BJ (cell line): ENCODE measurements around the gene CLTRN. TPM values are rescaled to one million over a fixed set of nuclear protein-coding genes. Genes with fewer than 3 reads are reported as not detected.

Source experiments
- CTCF ChIA-PET: fragments of 350-600 bp; formaldehyde crosslinking; extraction: SDS; loops from one replicate; lab custom pipeline; 2021; ENCODE audit warnings: antibody characterized with exemption, inconsistent platforms; lab: Yijun Ruan, JAX
- POLR2A ChIA-PET: fragments of 300-600 bp; sonication (Branson Sonifier 250); formaldehyde crosslinking; extraction: SDS; loops from one replicate; lab custom pipeline; 2021; ENCODE audit warnings: antibody characterized with exemption; lab: Charles Lee
- DNase-seq: peaks from one replicate; pipeline ENCODE4 v3.0.0-alpha.2; 2011; ENCODE audit warnings: low read depth
- H3K27me3 ChIP-seq: 2 replicates; pipeline ENCODE4 v1.6.0; 2011; ENCODE audit warnings: low read length; ENCODE audit not compliant: control insufficient read depth, insufficient read depth
- H3K36me3 ChIP-seq: 2 replicates; pipeline ENCODE4 v1.5.1; 2011; ENCODE audit warnings: low read length; ENCODE audit not compliant: control insufficient read depth, insufficient read depth
- H3K4me3 ChIP-seq: 2 replicates; pipeline ENCODE4 v1.5.1; 2011; ENCODE audit warnings: low read depth, mild to moderate bottlenecking, control low read depth, low read length
- polyA plus RNA-seq: library from polyadenylated mRNA; depleted of rRNA; stranded (reverse); fragments of >200 nt; gene quantifications from 2 replicates; pipeline ENCODE4 v1.2.3, GENCODE V29; 2011
- TF ChIP-seq, protein P1 (sequence below): IDR thresholded peaks from 2 replicates; pipeline ENCODE4 v1.5.1; 2011; ENCODE audit warnings: low read depth, mild to moderate bottlenecking, control low read depth, inconsistent platforms, low read length, moderate library complexity; ENCODE audit not compliant: insufficient read depth

The CLTRN gene
- polyA plus RNA-seq, 1 experiment, result 0.15 TPM

DNA sequence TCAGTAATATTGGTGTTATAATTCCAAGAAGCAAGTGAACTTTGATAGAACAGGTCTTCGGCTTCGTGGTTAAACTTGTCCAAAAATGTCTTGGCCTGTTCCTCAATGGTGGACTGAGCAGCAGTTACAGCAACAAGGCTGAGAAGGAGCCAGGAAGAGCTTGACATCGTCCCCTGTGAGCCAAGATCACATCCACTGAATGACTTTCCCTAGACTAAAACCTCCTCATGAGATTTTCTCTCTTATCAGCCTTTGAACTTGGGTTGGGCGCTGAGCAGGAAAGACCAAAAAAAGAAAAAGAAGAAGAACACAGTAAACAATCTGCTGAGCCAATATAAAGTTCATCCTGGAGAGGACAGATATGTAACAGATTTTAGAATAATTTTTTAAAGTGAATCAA lies 63.9 kb downstream of the CLTRN start, which contains the start of gene ACE2:
TSS of gene ACE2 (minus strand) at position 216 of the 400 bp plus-strand sequence. CDS start at position 167, 49 bp downstream.
- DNase-seq, result no peak
- TF ChIP-seq, protein P1, sequence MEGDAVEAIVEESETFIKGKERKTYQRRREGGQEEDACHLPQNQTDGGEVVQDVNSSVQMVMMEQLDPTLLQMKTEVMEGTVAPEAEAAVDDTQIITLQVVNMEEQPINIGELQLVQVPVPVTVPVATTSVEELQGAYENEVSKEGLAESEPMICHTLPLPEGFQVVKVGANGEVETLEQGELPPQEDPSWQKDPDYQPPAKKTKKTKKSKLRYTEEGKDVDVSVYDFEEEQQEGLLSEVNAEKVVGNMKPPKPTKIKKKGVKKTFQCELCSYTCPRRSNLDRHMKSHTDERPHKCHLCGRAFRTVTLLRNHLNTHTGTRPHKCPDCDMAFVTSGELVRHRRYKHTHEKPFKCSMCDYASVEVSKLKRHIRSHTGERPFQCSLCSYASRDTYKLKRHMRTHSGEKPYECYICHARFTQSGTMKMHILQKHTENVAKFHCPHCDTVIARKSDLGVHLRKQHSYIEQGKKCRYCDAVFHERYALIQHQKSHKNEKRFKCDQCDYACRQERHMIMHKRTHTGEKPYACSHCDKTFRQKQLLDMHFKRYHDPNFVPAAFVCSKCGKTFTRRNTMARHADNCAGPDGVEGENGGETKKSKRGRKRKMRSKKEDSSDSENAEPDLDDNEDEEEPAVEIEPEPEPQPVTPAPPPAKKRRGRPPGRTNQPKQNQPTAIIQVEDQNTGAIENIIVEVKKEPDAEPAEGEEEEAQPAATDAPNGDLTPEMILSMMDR, result no peak
- ChIA-PET POLR2A (no interaction called here), CTCF (no interaction called here)
- H3K36me3 ChIP-seq, result no peaks in the 10 kb centered on the region
- no peak within 1 kb of the TSS for H3K4me3 ChIP-seq
- H3K27me3 ChIP-seq, result no peaks in the 10 kb centered on the region

DNA sequence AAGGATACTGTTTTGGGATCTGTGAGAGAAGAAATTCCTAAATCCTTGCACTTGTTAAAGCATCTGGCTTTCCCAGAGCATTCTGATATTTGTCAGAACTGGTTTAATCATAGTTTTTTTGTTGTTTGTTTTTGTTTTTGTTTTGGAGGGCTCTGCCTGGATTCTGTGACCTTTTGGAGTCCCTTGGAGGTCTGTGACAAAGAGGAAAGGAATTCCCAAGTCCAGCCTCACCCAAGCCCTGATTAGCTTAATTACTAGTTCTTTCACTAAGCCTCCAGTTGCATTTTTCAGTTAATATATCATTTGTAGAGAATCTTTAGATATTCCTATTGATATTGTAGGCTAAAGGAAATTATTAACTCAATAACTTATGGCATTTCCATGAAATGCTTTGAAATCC lies 64.6 kb downstream of the CLTRN start:
- Histone ChIP-seq H3K36me3 (no peaks in the 10 kb centered on the region), H3K27me3 (no peaks in the 10 kb centered on the region), H3K4me3 (no peak overlapping the region)
- ChIA-PET CTCF (no interaction called here), POLR2A (no interaction called here)
- no peak for DNase-seq
- TF ChIP-seq, protein P1, result no peak

DNA sequence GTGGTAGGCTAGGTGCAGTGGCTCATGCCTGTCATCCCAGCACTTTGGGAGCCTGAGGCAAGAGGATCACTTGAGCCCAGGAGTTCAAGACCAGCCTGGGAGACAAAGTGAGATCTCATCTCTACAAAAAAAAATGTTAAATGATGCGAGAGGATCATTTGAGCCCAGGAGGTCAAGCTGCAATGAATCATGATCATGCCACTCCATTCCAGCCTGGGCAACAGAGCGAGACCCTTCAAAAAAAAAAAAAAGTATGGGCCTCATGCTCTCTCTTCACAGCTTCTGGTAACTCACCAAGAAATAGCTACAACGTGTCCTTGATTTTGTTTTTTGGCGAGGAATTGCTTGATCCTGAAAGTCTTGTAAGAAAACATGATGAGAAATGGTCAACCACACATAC lies 65.1 kb downstream of the CLTRN start:
- no peak overlapping the region for H3K4me3 ChIP-seq
- TF ChIP-seq, protein P1, result no peak
- no peaks in the 10 kb centered on the region for H3K27me3 ChIP-seq
- CTCF ChIA-PET, result no interaction called here
- POLR2A ChIA-PET, result no interaction called here
- no peak for DNase-seq
- no peaks in the 10 kb centered on the region for H3K36me3 ChIP-seq

DNA sequence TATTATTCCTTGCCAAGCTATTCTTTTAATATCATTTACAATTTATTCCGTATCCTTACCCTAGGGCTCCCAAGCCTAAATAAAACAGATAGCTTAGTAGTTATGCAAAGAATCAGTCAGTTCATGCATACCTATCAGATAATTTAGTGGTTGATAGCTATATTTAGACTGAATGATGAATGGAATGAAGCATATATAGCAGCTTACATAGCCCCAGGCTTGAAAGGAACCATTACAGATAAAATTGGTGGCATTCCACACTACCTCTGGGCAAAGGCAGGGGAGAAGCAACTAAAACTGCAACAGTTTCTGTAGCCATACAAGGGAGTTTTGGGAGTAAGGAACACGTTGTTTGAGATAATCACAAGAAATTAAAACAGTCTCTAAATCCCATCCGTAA lies 66.6 kb downstream of the CLTRN start:
- Histone ChIP-seq H3K36me3 (no peaks in the 10 kb centered on the region), H3K4me3 (no peak overlapping the region), H3K27me3 (no peaks in the 10 kb centered on the region)
- DNase-seq, result no peak
- POLR2A ChIA-PET, result no interaction called here
- CTCF ChIA-PET, result no interaction called here
- TF ChIP-seq, protein P1, result no peak

DNA sequence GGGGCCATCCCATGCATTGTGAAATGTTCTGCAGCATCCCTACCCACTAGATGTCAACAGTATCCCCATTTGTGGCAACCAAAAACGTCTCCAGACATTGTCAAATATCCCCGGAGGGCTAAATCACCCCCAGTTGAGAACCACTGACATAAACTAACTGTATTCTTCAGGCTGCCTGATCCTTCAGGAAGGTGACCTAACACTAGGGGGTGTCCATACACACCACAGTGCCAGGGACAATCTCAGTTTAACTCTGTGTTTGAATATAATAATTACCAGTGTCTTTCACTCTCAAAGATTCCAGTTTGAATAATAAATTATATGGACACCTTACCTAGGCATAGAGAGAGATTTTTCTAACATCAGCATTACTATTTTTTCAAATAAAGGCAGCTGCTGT lies 70.2 kb downstream of the CLTRN start:
- H3K27me3 ChIP-seq, result no peaks in the 10 kb centered on the region
- TF ChIP-seq, protein P1, result no peak
- ChIA-PET CTCF (no interaction called here), POLR2A (no interaction called here)
- H3K36me3 ChIP-seq, result no peaks in the 10 kb centered on the region
- no peak overlapping the region for H3K4me3 ChIP-seq
- no peak for DNase-seq
